Measurements from ENCODE around the gene FNBP1L. TPM values are rescaled to one million over a fixed set of nuclear protein-coding genes. Genes with fewer than 3 reads are reported as not detected.
"Not testable (repeated sequence)": the region's sequence is repeated elsewhere in the genome, so short reads cannot be mapped to it uniquely, and the experiment has no call there.

Gene FNBP1L
- total RNA-seq, 1 experiment from 2014 or later, result 43.5 TPM

DNA sequence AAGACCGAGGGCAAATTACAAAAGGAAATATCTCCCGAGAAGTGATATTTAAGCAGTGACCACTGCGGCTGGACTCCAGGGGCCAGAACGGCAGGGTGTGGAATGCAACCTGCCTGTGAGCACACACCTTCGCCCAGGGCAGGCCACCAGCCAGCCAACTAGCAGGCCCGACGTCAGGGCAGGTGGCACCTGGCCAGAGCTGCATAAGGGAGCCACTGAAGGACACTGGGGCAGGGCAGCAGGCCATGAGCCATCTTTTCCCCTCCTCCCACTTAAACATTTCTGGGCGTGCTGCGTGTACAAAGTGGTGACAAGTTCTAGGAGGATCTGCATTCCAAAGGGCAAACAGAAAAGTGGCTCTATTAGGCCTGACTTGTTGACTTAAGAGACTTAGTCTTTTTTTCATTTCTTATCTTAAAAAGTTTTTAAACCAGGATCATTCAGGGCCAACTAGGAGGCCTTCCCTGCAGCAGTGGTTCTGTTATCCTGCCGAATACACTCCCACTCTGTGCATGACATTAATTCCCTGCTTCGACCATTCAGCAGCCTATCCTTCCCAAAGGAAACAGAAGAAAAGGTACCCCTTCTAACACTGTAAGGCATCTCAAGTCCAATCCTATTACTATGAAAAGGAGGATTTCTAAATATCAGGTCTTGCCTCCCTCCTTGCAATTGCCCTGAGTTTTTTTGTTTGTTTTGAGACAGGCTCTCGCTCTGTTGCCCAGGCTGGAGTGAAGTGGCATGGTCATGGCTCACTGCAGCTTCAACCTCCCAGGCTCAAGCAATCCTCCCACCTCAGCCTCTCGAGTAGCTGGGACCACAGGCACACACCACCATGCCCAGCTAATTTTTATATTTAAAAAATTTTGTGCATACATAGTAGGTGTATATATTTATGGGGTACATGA, 137.4 kb downstream of the FNBP1L start:
- no peaks in the 10 kb centered on the region for H3K4me1 ChIP-seq
- no peak for DNase-seq
- no peaks in the 10 kb centered on the region for H3K9me3 ChIP-seq (replicated peaks)
- no peaks in the 10 kb centered on the region for H3K27me3 ChIP-seq
- H3K27ac ChIP-seq, result no peak overlapping the region
- peaks cover 74% of the 10 kb centered on the region for H3K36me3 ChIP-seq
- no peak overlapping the region for H3K4me3 ChIP-seq

- no peak overlapping the region for H3K27ac ChIP-seq
- peaks cover 68% of the 10 kb centered on the region for H3K36me3 ChIP-seq
- no peaks in the 10 kb centered on the region for H3K9me3 ChIP-seq (replicated peaks)
- H3K27me3 ChIP-seq, result no peaks in the 10 kb centered on the region
- peaks cover 11% of the 10 kb centered on the region for H3K4me1 ChIP-seq
- no peak for DNase-seq
- H3K4me3 ChIP-seq, result no peak overlapping the region
Observed at GRCh38 chr1:93587354-93587753, 139.4 kb downstream of the FNBP1L start.

- Histone ChIP-seq H3K4me1 (peaks cover 17% of the 10 kb centered on the region), H3K27ac (no peak overlapping the region), H3K4me3 (no peak overlapping the region), H3K36me3 (peaks cover 59% of the 10 kb centered on the region), H3K9me3 (replicated peaks) (no peaks in the 10 kb centered on the region), H3K27me3 (no peaks in the 10 kb centered on the region)
- DNase-seq, result no peak
Observed at GRCh38 chr1:93588206-93588605, 140.3 kb downstream of the FNBP1L start.

GRCh38 chr1:93588955-93589354, 141.0 kb downstream of the FNBP1L start:
- Histone ChIP-seq H3K4me3 (no peak overlapping the region), H3K9me3 (replicated peaks) (no peaks in the 10 kb centered on the region), H3K27me3 (no peaks in the 10 kb centered on the region), H3K27ac (no peak overlapping the region), H3K4me1 (peaks cover 19% of the 10 kb centered on the region), H3K36me3 (peaks cover 53% of the 10 kb centered on the region)
- DNase-seq, result no peak

- not testable (repeated sequence) for H3K27ac ChIP-seq; H3K27me3 ChIP-seq; H3K4me3 ChIP-seq; DNase-seq; H3K9me3 ChIP-seq (replicated peaks)
- H3K36me3 ChIP-seq, result peaks cover 37% of the 10 kb centered on the region
- peaks cover 34% of the 10 kb centered on the region for H3K4me1 ChIP-seq
Observed at GRCh38 chr1:93591291-93591675, 143.4 kb downstream of the FNBP1L start.

- peaks cover 34% of the 10 kb centered on the region for H3K36me3 ChIP-seq
- H3K27me3 ChIP-seq, result no peaks in the 10 kb centered on the region
- DNase-seq, result peak; percentile 68 to 83
- H3K9me3 ChIP-seq (replicated peaks), result no peaks in the 10 kb centered on the region
- peaks cover 34% of the 10 kb centered on the region for H3K4me1 ChIP-seq
- no peak overlapping the region for H3K27ac ChIP-seq
- no peak overlapping the region for H3K4me3 ChIP-seq
Observed at GRCh38 chr1:93591676-93592550, 144.0 kb downstream of the FNBP1L start.

GRCh38 chr1:93592551-93592949, 144.6 kb downstream of the FNBP1L start:
- peak in 1 of 2 experiments; percentile 50 for DNase-seq
- Histone ChIP-seq H3K27me3 (no peaks in the 10 kb centered on the region), H3K4me3 (no peak overlapping the region), H3K4me1 (peaks cover 34% of the 10 kb centered on the region), H3K27ac (no peak overlapping the region), H3K36me3 (peaks cover 29% of the 10 kb centered on the region), H3K9me3 (replicated peaks) (no peaks in the 10 kb centered on the region)

DNA sequence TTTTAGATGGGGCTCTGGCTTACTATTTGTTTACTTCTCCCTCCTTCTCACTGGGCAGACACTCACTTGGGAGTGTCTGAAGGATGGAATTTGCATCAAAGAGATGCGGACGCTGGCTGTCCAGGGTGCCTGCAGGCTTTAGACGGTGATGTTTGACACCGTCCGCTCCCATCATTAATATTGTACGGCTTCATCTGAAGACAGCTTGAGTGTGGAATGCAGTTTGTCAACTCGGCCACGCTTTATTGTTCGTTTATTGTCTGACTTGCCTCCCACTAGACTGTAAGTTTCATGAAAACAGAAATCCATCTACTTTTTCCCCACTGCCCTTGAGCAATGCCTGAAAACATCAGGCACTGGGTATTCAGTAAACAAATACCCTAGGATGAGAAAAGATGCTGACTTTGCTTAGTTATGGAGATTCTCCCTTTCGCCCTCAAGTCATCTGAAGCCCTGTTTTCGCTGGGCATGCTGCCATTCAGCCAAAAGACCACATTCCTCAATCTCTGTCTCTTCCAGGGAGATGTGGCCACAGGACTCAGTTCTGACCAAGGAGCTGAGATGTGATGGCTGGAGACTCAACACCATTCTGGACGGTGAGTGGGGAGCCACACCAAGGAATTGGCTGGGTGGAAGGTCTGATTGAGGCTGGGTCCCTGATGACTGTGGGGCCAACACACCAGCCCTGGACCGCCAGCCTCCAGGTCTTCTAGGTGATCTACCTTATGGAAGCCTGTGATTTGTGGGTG, 146.1 kb downstream of the FNBP1L start:
- Histone ChIP-seq H3K36me3 (peaks cover 25% of the 10 kb centered on the region), H3K4me1 (peaks cover 34% of the 10 kb centered on the region), H3K27me3 (no peaks in the 10 kb centered on the region), H3K9me3 (replicated peaks) (no peaks in the 10 kb centered on the region), H3K4me3 (no peak overlapping the region), H3K27ac (no peak overlapping the region)
- no peak for DNase-seq

GRCh38 chr1:93594603-93594880, 146.6 kb downstream of the FNBP1L start:
- Histone ChIP-seq H3K4me1 (peaks cover 34% of the 10 kb centered on the region), H3K27me3 (no peaks in the 10 kb centered on the region), H3K27ac (no peak overlapping the region), H3K4me3 (no peak overlapping the region), H3K9me3 (replicated peaks) (no peaks in the 10 kb centered on the region), H3K36me3 (peaks cover 20% of the 10 kb centered on the region)
- no peak for DNase-seq

DNA sequence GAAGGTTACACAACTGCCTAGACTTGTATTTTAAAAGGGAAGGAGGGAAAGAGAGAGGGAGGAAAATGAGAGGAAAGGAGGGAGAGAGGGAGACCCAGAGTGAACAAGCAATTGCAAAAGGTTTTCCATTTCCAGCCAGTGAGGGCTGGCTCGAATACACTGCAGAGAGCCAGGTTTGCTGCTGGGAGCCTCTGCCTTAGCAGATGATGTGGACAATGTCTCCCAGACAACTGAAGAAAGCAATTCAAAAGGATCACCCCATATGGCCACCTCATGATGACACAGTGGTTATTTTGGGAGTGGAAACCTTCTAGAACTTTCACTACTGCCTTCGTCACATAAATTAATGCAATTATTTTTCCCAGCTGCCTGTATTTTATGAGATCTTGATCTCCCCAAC, 147.3 kb downstream of the FNBP1L start:
- DNase-seq, result no peak
- Histone ChIP-seq H3K27ac (no peak overlapping the region), H3K4me3 (no peak overlapping the region), H3K4me1 (peaks cover 34% of the 10 kb centered on the region), H3K9me3 (replicated peaks) (no peaks in the 10 kb centered on the region), H3K36me3 (peaks cover 14% of the 10 kb centered on the region), H3K27me3 (no peaks in the 10 kb centered on the region)

GRCh38 chr1:93595743-93596142, 147.8 kb downstream of the FNBP1L start:
- peaks cover 9% of the 10 kb centered on the region for H3K36me3 ChIP-seq
- H3K27me3 ChIP-seq, result no peaks in the 10 kb centered on the region
- DNase-seq, result no peak
- H3K9me3 ChIP-seq (replicated peaks), result no peaks in the 10 kb centered on the region
- H3K4me1 ChIP-seq, result peaks cover 34% of the 10 kb centered on the region
- H3K4me3 ChIP-seq, result no peak overlapping the region
- H3K27ac ChIP-seq, result no peak overlapping the region

DNA sequence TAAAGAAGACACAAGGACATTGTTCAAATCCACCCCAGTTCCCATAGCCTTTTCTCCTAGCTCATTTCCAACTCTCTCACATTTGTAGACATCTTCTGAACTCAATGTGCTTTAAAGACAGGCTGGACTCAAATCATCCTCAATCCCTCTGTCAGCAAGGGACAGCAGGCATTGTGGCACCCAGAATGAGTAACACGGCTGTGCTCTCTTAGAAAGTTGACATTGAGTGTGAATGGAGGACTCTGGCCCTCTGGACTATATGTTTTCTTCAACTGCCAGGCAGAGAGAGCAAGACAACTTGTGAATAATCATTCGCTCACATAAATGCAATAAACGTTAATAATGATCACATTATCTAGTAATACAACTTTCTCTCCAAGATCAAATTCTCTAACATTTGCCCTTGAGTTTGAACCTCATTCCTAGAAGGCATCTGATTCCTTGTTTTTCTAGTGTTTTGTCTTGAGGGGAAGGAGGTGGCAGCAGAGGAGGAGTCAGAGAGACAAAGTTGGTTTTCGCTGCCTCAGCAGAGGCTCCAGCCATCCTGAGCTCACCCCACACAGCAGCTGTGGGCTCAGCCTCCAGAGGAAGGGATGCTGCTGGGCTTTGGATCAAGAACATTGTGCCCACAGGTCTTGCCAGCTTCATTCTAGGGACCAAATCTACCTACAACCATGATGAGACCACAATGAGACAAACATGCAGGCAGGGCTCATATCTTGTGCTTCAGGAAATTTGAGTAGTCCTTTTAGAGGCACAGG, 148.6 kb downstream of the FNBP1L start:
- Histone ChIP-seq H3K36me3 (peaks cover 7% of the 10 kb centered on the region), H3K27ac (no peak overlapping the region), H3K9me3 (replicated peaks) (no peaks in the 10 kb centered on the region), H3K4me3 (no peak overlapping the region), H3K4me1 (peaks cover 32% of the 10 kb centered on the region), H3K27me3 (no peaks in the 10 kb centered on the region)
- DNase-seq, result no peak

DNA sequence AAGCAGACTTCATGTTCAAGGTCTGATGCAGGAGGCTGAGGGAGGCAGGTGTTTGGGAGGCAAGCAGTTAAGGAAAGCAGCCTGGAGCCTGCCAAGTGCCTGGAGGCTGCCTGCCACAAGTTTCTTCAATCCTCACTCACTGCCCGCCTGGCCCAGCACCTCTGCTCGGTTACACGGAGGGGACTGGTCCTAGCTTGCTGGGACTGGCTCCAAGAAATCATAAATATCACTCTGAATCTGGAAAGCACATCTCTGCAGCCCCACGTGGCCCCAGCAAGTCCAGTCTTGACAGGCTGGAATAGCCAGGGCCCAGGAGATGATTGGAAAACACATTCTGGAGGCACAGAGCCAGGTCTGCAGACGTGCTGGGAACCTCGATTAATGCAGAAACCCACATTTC, 149.8 kb downstream of the FNBP1L start:
- H3K4me3 ChIP-seq, result no peak overlapping the region
- DNase-seq, result no peak
- H3K36me3 ChIP-seq, result peaks cover 2% of the 10 kb centered on the region
- no peaks in the 10 kb centered on the region for H3K27me3 ChIP-seq
- H3K9me3 ChIP-seq (replicated peaks), result no peaks in the 10 kb centered on the region
- peaks cover 21% of the 10 kb centered on the region for H3K4me1 ChIP-seq
- no peak overlapping the region for H3K27ac ChIP-seq

- no peaks in the 10 kb centered on the region for H3K9me3 ChIP-seq (replicated peaks)
- H3K4me3 ChIP-seq, result no peak overlapping the region
- no peak for DNase-seq
- H3K36me3 ChIP-seq, result peaks cover 2% of the 10 kb centered on the region
- H3K27ac ChIP-seq, result no peak overlapping the region
- H3K27me3 ChIP-seq, result no peaks in the 10 kb centered on the region
- peaks cover 15% of the 10 kb centered on the region for H3K4me1 ChIP-seq
Observed at GRCh38 chr1:93598396-93598795, 150.5 kb downstream of the FNBP1L start.

All from SJCRH30 (cell line).